Kidney (tissue), 14 donors: ENCODE results near the gene CLTCL1. TPM values are rescaled to one million over a fixed set of nuclear protein-coding genes. Genes with fewer than 3 reads are reported as not detected.

Experiments used
- DNase-seq, 5 donors: peaks; one replicate each; pipeline ENCODE4 v3.0.0-alpha.2; 2013 to 2020
- FAIRE-seq: peaks from 2 replicates; lab custom pipeline; 2012; peaks lifted over from hg19 to GRCh38; lab: Jason Lieb, UNC
- H3K27ac ChIP-seq, 2 donors: one replicate each; pipeline ENCODE4 v1.7.0; 2013; ENCODE audit warnings: low read depth in 2 of 2, low read length in 2 of 2, inconsistent platforms in 1 of 2
- H3K27me3 ChIP-seq: one replicate; pipeline ENCODE4 v1.7.1; 2013; ENCODE audit warnings: low read length, inconsistent platforms; ENCODE audit not compliant: control insufficient read depth, insufficient read depth
- H3K36me3 ChIP-seq, 3 donors: one replicate each; pipeline versions ENCODE4 v1.7.0 to v1.7.1; 2013; ENCODE audit warnings: low read length in 3 of 3, control low read depth in 1 of 3, inconsistent platforms in 1 of 3; ENCODE audit not compliant: insufficient read depth in 3 of 3, control insufficient read depth in 2 of 3
- H3K4me1 ChIP-seq, 3 donors: one replicate each; pipeline versions ENCODE4 v1.7.0 to v1.7.1; 2013; ENCODE audit warnings: low read length in 3 of 3, inconsistent platforms in 1 of 3, low read depth in 1 of 3; ENCODE audit not compliant: control insufficient read depth in 2 of 3, insufficient read depth in 2 of 3
- H3K4me3 ChIP-seq, 3 donors: one replicate each; pipeline versions ENCODE4 v1.7.0 to v1.8.1; 2013; ENCODE audit warnings: low read length in 3 of 3, control low read depth in 1 of 3, inconsistent platforms in 1 of 3
- H3K9ac ChIP-seq, 3 donors: one replicate each; pipeline versions ENCODE4 v1.7.0 to v1.7.1; 2013; ENCODE audit warnings: low read length in 3 of 3, control low read depth in 1 of 3, inconsistent platforms in 1 of 3
- H3K9me3 ChIP-seq, 3 donors: one replicate each; pipeline versions ENCODE4 v1.7.0 to v1.7.1; 2013; ENCODE audit warnings: low read length in 3 of 3, control low read depth in 1 of 3, inconsistent platforms in 1 of 3; ENCODE audit not compliant: control insufficient read depth in 2 of 3, insufficient read depth in 1 of 3
- CTCF ChIP-seq: IDR thresholded peaks from 3 replicates; pipeline ENCODE4 v1.5.1; 2012; ENCODE audit warnings: mild to moderate bottlenecking, moderate library complexity, borderline replicate concordance; ENCODE audit not compliant: insufficient read depth; ENCODE audit errors: extremely low read depth
- intact Hi-C: fragments of 100-400 bp; cut with DNase I; formaldehyde crosslinking; loops from one replicate; pipeline ENCODE4 v1.11.1; 2022
- polyA plus RNA-seq: library from polyadenylated mRNA; stranded (reverse); fragments of 350-450 nt; fragmentation: Illumina TruSeq; extraction: RNeasy Lipid Tissue Mini Kit (QIAGEN cat#74804); gene quantifications from one replicate; pipeline ENCODE4 v1.2.3, GENCODE V29; 2014; ENCODE audit warnings: low read depth, low replicate concordance; ENCODE audit not compliant: insufficient read depth
- total RNA-seq: library from RNA; stranded (reverse); fragmentation: NEBNext Ultra II Directional; extraction: Animal tissue kit (Norgen Biotek cat#: 25700); gene quantifications from one replicate; pipeline ENCODE4 v1.2.1, GENCODE V29; 2021
- donor health status: control.
- donor health status: control.
- donor health status: control.
- donor health status: control.
- donor health status: control.
- donor health status: DM: yes; HTN: yes; CAD: no.
- donor health status: Normal renal cell carcinoma (clear cell type).

Gene CLTCL1
- total and polyA plus RNA-seq, 2 donors from 2014 or later, result 4.0 to 6.3 TPM

GRCh38 chr22:19253143-19253542 lies 38.4 kb downstream of the CLTCL1 start:
- intact Hi-C loops, result no loop called here
- DNase-seq (no peak), FAIRE-seq (no peak)
- H3K4me1 ChIP-seq, result no peaks in the 10 kb centered on the region
- H3K9ac ChIP-seq, result no peak overlapping the region
- no peaks in the 10 kb centered on the region for H3K27me3 ChIP-seq
- H3K27ac ChIP-seq, result no peak overlapping the region
- no peak for TF ChIP-seq CTCF
- no peaks in the 10 kb centered on the region for H3K9me3 ChIP-seq
- peaks cover 0 to 2% (median 0%) of the 10 kb centered on the region in 3 donors for H3K36me3 ChIP-seq
- H3K4me3 ChIP-seq, result no peak overlapping the region

GRCh38 chr22:19244600-19245352 lies 46.7 kb downstream of the CLTCL1 start:
- FAIRE-seq, result no peak
- H3K9ac ChIP-seq, result no peak overlapping the region

GRCh38 chr22:19242699-19243098 lies 48.8 kb downstream of the CLTCL1 start:
- intact Hi-C loops, result no loop called here
- FAIRE-seq, result no peak
- no peak for TF ChIP-seq CTCF
- Histone ChIP-seq H3K9ac (no peak overlapping the region), H3K36me3 (no peaks in the 10 kb centered on the region), H3K4me1 (no peaks in the 10 kb centered on the region), H3K4me3 (no peak overlapping the region), H3K27ac (no peak overlapping the region), H3K9me3 (no peaks in the 10 kb centered on the region), H3K27me3 (no peaks in the 10 kb centered on the region)
- DNase-seq, result no peak

More at GRCh38 chr22:19244600-19245352, 46.7 kb downstream of the CLTCL1 start:
- Histone ChIP-seq H3K27me3 (no peaks in the 10 kb centered on the region), H3K9me3 (no peaks in the 10 kb centered on the region), H3K4me1 (no peaks in the 10 kb centered on the region), H3K36me3 (no peaks in the 10 kb centered on the region), H3K4me3 (no peak overlapping the region), H3K27ac (no peak overlapping the region)
- DNase-seq, result no peak
- intact Hi-C loops, result no loop called here
- TF ChIP-seq CTCF, result no peak
